Mucosa of rectum (tissue), 2 donors: ENCODE results near the gene ABTB2.

Source experiments
- H3K27ac ChIP-seq, 2 donors: one replicate each; pipeline ENCODE4 v1.7.0; 2013; ENCODE audit warnings: inconsistent platforms in 2 of 2, low read depth in 2 of 2, low read length in 2 of 2
- H3K27me3 ChIP-seq, 2 donors: one replicate each; pipeline ENCODE4 v1.7.0; 2013; ENCODE audit warnings: low read length in 2 of 2; ENCODE audit not compliant: control insufficient read depth in 2 of 2, insufficient read depth in 2 of 2
- H3K36me3 ChIP-seq, 2 donors: one replicate each; pipeline ENCODE4 v1.7.0; 2013; ENCODE audit warnings: low read length in 2 of 2; ENCODE audit not compliant: control insufficient read depth in 2 of 2, insufficient read depth in 2 of 2
- H3K4me1 ChIP-seq, 2 donors: one replicate each; pipeline ENCODE4 v1.7.0; 2013; ENCODE audit warnings: low read length in 2 of 2, mild to moderate bottlenecking in 1 of 2; ENCODE audit not compliant: control insufficient read depth in 2 of 2, insufficient read depth in 2 of 2
- H3K4me3 ChIP-seq, 2 donors: one replicate each; pipeline ENCODE4 v1.7.0; 2013; ENCODE audit warnings: low read length in 2 of 2
- H3K9ac ChIP-seq, 2 donors: one replicate each; pipeline ENCODE4 v1.7.0; 2013; ENCODE audit warnings: low read length in 2 of 2, low read depth in 1 of 2, mild to moderate bottlenecking in 1 of 2
- H3K9me3 ChIP-seq, 2 donors: one replicate each; pipeline ENCODE4 v1.7.0; 2013; ENCODE audit warnings: low read length in 2 of 2; ENCODE audit not compliant: control insufficient read depth in 2 of 2
- donor health status: healthy.
- donor health status: Normal muscosa, but diverticular disease.

ABTB2 gene

GRCh38 chr11:34161361-34161760 lies 196.4 kb downstream of the ABTB2 start:
- H3K36me3 ChIP-seq = peaks cover 2 to 4% of the 10 kb centered on the region in 2 donors
- no peak overlapping the region for H3K9ac ChIP-seq
- no peaks in the 10 kb centered on the region for H3K27me3 ChIP-seq

GRCh38 chr11:34160791-34161190 lies 197.0 kb downstream of the ABTB2 start:
- no peaks in the 10 kb centered on the region for H3K4me1 ChIP-seq
- no peak overlapping the region for H3K27ac ChIP-seq
- H3K9ac ChIP-seq = no peak overlapping the region
- H3K36me3 ChIP-seq = peaks cover 2 to 4% of the 10 kb centered on the region in 2 donors
- no peaks in the 10 kb centered on the region for H3K27me3 ChIP-seq
- no peaks in the 10 kb centered on the region for H3K9me3 ChIP-seq
- no peak overlapping the region for H3K4me3 ChIP-seq

More at GRCh38 chr11:34161361-34161760, 196.4 kb downstream of the ABTB2 start:
- H3K27ac ChIP-seq = no peak overlapping the region
- H3K9me3 ChIP-seq = no peaks in the 10 kb centered on the region
- H3K4me3 ChIP-seq = no peak overlapping the region
- no peaks in the 10 kb centered on the region for H3K4me1 ChIP-seq

GRCh38 chr11:34160049-34160721 lies 197.6 kb downstream of the ABTB2 start:
- Histone ChIP-seq H3K27ac (no peak overlapping the region), H3K36me3 (peaks cover 2 to 4% of the 10 kb centered on the region in 2 donors), H3K4me1 (no peaks in the 10 kb centered on the region), H3K9me3 (no peaks in the 10 kb centered on the region), H3K27me3 (no peaks in the 10 kb centered on the region), H3K9ac (no peak overlapping the region), H3K4me3 (no peak overlapping the region)

GRCh38 chr11:34158661-34159060 lies 199.1 kb downstream of the ABTB2 start:
- Histone ChIP-seq H3K36me3 (peaks cover 3 to 9% of the 10 kb centered on the region in 2 donors), H3K4me1 (no peaks in the 10 kb centered on the region), H3K4me3 (no peak overlapping the region), H3K27me3 (no peaks in the 10 kb centered on the region), H3K27ac (no peak overlapping the region), H3K9ac (no peak overlapping the region), H3K9me3 (no peaks in the 10 kb centered on the region)

- Histone ChIP-seq H3K4me1 (no peaks in the 10 kb centered on the region), H3K36me3 (peaks cover 5 to 18% of the 10 kb centered on the region in 2 donors), H3K9ac (no peak overlapping the region), H3K27me3 (no peaks in the 10 kb centered on the region), H3K9me3 (no peaks in the 10 kb centered on the region), H3K27ac (no peak overlapping the region), H3K4me3 (no peak overlapping the region)
Observed at GRCh38 chr11:34157163-34157562, 200.6 kb downstream of the ABTB2 start.

GRCh38 chr11:34155757-34156062 lies 202.1 kb downstream of the ABTB2 start:
- no peak overlapping the region for H3K4me3 ChIP-seq
- peaks cover 10 to 19% of the 10 kb centered on the region in 2 donors for H3K36me3 ChIP-seq
- no peaks in the 10 kb centered on the region for H3K4me1 ChIP-seq
- peak overlapping the region in 1 of 2 donors; percentile 23 for H3K27ac ChIP-seq
- H3K27me3 ChIP-seq = no peaks in the 10 kb centered on the region
- no peak overlapping the region for H3K9ac ChIP-seq
- H3K9me3 ChIP-seq = no peaks in the 10 kb centered on the region

GRCh38 chr11:34155057-34155756 lies 202.6 kb downstream of the ABTB2 start:
- no peak overlapping the region for H3K9ac ChIP-seq
- peaks cover 13 to 22% of the 10 kb centered on the region in 2 donors for H3K36me3 ChIP-seq
- H3K27ac ChIP-seq = peak overlapping the region in 1 of 2 donors; percentile 23

GRCh38 chr11:34154059-34154875 lies 203.5 kb downstream of the ABTB2 start:
- H3K27me3 ChIP-seq = no peaks in the 10 kb centered on the region
- peaks cover 15 to 21% of the 10 kb centered on the region in 2 donors for H3K36me3 ChIP-seq
- no peak overlapping the region for H3K27ac ChIP-seq
- H3K4me3 ChIP-seq = no peak overlapping the region
- no peaks in the 10 kb centered on the region for H3K9me3 ChIP-seq
- H3K9ac ChIP-seq = no peak overlapping the region
- no peaks in the 10 kb centered on the region for H3K4me1 ChIP-seq

More at GRCh38 chr11:34155057-34155756, 202.6 kb downstream of the ABTB2 start:
- no peaks in the 10 kb centered on the region for H3K27me3 ChIP-seq
- no peaks in the 10 kb centered on the region for H3K9me3 ChIP-seq
- no peaks in the 10 kb centered on the region for H3K4me1 ChIP-seq
- H3K4me3 ChIP-seq = no peak overlapping the region

GRCh38 chr11:34151916-34152845 lies 205.6 kb downstream of the ABTB2 start:
- no peaks in the 10 kb centered on the region for H3K4me1 ChIP-seq
- no peaks in the 10 kb centered on the region for H3K27me3 ChIP-seq
- H3K9me3 ChIP-seq = no peaks in the 10 kb centered on the region
- no peak overlapping the region for H3K4me3 ChIP-seq
- no peak overlapping the region for H3K9ac ChIP-seq
- H3K36me3 ChIP-seq = peaks cover 25 to 31% of the 10 kb centered on the region in 2 donors
- H3K27ac ChIP-seq = no peak overlapping the region
